ENCODE measurements around the gene DPYD.

The DPYD gene

GRCh38 chr1:97050506-97050905, 870.3 kb downstream of the DPYD start:
- no peak for DNase-seq
- Mint-ChIP-seq H3K4me1 (peaks cover 5% of the 10 kb centered on the region), H3K27me3 (ENCODE audit: low read depth, poor library complexity) (no peaks in the 10 kb centered on the region), H3K9me3 (peaks cover 7% of the 10 kb centered on the region), H3K36me3 (ENCODE audit: low read depth) (no peaks in the 10 kb centered on the region), H3K4me3 (no peak overlapping the region), H3K27ac (no peak overlapping the region)
- no peak for TF ChIP-seq CTCF (IDR thresholded peaks at IDR 0.05)

GRCh38 chr1:97047421-97047793, 873.4 kb downstream of the DPYD start:
- Mint-ChIP-seq H3K36me3 (ENCODE audit: low read depth) (peaks cover 5% of the 10 kb centered on the region), H3K27ac (no peak overlapping the region), H3K4me1 (no peaks in the 10 kb centered on the region), H3K4me3 (no peak overlapping the region), H3K9me3 (peaks cover 10% of the 10 kb centered on the region), H3K27me3 (ENCODE audit: low read depth, poor library complexity) (no peaks in the 10 kb centered on the region)
- DNase-seq: no peak
- TF ChIP-seq CTCF (IDR thresholded peaks at IDR 0.05): no peak

- no peak overlapping the region for H3K4me3 Mint-ChIP-seq
- H3K36me3 Mint-ChIP-seq (ENCODE audit: low read depth): peaks cover 10% of the 10 kb centered on the region
- DNase-seq: no peak
- H3K9me3 Mint-ChIP-seq: peaks cover 16% of the 10 kb centered on the region
- H3K27ac Mint-ChIP-seq: no peak overlapping the region
- TF ChIP-seq CTCF (IDR thresholded peaks at IDR 0.05): no peak
- no peaks in the 10 kb centered on the region for H3K4me1 Mint-ChIP-seq
- no peaks in the 10 kb centered on the region for H3K27me3 Mint-ChIP-seq (ENCODE audit: low read depth, poor library complexity)
Observed at GRCh38 chr1:97046765-97047420, 873.9 kb downstream of the DPYD start.

- no peak for DNase-seq
- Mint-ChIP-seq H3K4me3 (no peak overlapping the region), H3K27me3 (ENCODE audit: low read depth, poor library complexity) (no peaks in the 10 kb centered on the region), H3K36me3 (ENCODE audit: low read depth) (peaks cover 19% of the 10 kb centered on the region), H3K4me1 (no peaks in the 10 kb centered on the region), H3K9me3 (peaks cover 41% of the 10 kb centered on the region), H3K27ac (no peak overlapping the region)
- no peak for TF ChIP-seq CTCF (IDR thresholded peaks at IDR 0.05)
Observed at GRCh38 chr1:97044159-97044760, 876.6 kb downstream of the DPYD start.

GRCh38 chr1:97042551-97042950, 878.3 kb downstream of the DPYD start:
- Mint-ChIP-seq H3K36me3 (ENCODE audit: low read depth) (peaks cover 19% of the 10 kb centered on the region), H3K9me3 (peaks cover 54% of the 10 kb centered on the region), H3K4me3 (no peak overlapping the region), H3K27ac (no peak overlapping the region), H3K4me1 (no peaks in the 10 kb centered on the region), H3K27me3 (ENCODE audit: low read depth, poor library complexity) (no peaks in the 10 kb centered on the region)
- TF ChIP-seq CTCF (IDR thresholded peaks at IDR 0.05): no peak
- DNase-seq: no peak

- no peak for DNase-seq
- Mint-ChIP-seq H3K9me3 (peaks cover 54% of the 10 kb centered on the region), H3K4me1 (no peaks in the 10 kb centered on the region), H3K27ac (no peak overlapping the region), H3K27me3 (ENCODE audit: low read depth, poor library complexity) (peaks cover 5% of the 10 kb centered on the region), H3K36me3 (ENCODE audit: low read depth) (peaks cover 19% of the 10 kb centered on the region), H3K4me3 (no peak overlapping the region)
- TF ChIP-seq CTCF (IDR thresholded peaks at IDR 0.05): no peak
Observed at GRCh38 chr1:97041026-97041425, 879.8 kb downstream of the DPYD start.

Data from nephron progenitor cell (in vitro differentiated cells).